HG03439 (cell line): ENCODE results near the gene IGFBP2.

Source experiments
- ATAC-seq: cut with Tn5 transposase; IDR thresholded peaks from one replicate; pipeline ENCODE4 v1.9.1; 2021; ENCODE audit warnings: mild to moderate bottlenecking, moderate library complexity; ENCODE audit not compliant: unreplicated experiment

Gene IGFBP2

DNA sequence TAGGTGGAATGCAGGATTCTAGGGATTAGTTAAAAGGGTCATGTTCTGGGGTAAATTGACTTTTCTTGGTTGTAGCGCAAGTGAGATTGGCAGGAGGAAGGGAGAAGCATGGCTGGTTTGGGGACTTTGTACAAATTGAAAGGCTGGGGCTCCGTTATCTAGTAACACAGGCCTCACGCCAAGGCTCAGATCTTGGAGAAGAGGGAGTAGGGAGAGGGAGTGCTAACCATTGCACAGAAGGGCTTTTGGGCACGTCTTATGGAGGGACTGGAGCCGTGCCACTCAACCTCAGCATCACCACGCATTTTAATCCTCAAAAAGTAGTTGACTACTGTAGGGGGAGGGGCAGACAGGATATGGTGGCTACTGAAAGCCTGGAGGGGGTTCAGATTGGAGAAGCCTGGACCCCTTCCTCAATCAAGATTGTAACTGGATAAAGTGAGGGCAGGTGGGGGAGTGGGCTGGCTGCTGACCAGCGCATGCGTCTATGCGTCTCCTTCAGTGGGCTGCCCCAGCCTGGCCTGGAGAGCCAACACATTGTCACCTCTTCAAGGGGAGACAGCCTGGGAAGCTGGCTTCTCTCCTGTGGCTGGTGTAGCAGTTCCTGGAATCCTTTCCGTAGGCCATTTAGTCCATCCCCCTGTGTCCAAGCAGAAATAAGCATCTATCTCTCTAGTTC is 47.9 kb downstream of the IGFBP2 start:
- ATAC-seq, result no peak

DNA sequence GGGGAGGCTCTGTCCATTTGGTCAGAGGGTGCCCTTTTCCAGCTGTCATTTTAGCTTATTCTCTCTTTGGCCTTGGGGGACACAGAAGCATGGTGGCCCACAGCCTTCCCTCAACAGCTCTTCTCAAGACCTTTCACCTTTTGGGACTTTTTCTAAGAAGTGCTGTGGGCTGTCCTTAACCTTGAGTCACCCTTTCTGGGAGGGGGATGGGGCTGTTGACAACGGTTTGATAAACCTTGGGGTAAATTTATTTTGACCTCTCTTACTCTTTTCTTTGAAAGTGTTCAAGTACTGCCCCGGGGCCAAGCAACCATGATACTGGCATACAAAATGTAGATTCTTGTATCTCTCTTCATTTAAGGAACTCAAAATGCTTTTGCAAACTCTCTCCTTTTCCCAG is 48.5 kb downstream of the IGFBP2 start:
- no peak for ATAC-seq

DNA sequence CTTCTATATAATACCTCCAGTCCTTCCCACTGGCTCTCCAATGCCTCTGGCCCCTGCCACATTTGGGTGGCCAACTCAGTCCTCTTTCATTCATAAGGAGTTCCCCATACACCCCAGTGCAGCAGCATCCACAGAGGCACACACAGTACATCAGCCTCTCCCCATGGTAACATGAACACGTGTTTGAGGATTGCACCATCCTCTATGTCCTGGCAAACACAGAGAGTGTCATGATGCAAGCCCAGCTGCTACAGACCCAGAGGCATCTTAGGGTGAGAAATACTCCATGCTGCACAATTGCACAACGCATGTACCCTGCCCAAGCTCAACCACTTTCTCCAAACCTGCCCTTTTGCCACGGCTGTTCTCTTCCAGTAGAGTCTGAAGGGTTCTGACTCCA is 50.6 kb downstream of the IGFBP2 start:
- no peak for ATAC-seq

DNA sequence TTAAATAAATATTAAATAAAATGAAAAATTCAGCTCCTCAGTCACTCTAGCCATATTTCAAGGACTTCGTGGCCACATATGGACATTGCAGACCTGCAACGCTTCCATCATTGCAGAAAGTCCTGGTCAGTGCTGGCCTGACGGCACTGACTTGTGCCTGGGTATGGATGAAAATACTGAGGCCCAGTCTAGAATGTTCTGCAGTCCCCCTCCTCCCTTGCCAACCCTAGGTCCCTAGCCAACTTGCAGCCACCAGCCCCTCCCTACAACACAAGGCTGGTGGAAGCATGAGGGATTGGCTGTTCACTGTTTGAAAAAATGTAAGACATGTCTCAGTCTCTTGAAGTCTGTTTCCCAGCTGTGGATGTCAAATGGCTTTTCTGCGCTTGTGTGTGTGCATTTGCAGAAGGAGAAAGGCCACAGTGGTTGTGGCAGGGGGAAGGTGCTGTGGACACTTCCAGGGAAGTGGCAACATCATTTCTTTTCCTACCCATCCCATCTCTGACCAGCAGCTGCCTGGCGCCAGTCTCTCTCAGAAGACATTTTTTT is 52.2 kb downstream of the IGFBP2 start:
- ATAC-seq, result no peak

DNA sequence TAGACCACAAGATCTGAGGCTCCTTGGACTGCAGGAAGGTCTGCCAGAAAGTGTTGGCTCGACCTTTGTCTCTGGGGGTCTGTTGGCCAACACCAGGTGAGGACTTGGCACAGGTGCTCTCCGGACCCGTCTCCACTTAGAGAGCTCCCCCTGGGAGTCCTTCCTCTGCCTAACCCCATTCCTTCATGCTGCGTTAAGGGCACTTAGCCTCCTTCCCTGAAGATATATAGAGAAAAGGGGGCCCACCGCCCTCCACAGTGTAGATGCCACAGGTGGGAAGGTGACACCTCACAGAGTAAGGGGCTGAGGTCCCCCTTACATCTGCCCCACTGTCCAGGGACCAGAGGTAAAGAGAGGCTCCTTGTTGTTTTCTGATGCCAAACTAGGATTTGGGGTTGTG is 53.9 kb downstream of the IGFBP2 start:
- no peak for ATAC-seq

DNA sequence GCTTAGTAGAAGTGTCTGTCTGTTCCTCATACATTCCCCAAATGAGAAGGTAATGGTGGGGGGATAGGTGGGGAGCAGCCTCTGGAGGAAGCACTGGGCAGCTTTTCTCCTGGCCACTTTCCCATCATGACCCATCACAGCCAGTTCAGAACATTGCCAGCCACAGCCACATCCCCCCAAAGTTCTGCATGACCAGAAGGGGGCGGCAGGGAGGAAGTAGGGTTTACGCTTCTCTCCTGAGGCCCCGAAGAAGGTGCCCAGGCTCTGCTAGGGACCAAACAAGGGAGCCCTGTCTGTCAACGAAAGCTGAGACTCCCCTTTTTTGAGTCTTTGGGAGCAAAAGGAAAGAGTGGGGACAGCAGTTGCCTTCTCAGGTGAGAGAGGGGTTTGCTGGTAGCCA is 54.4 kb downstream of the IGFBP2 start:
- no peak for ATAC-seq

DNA sequence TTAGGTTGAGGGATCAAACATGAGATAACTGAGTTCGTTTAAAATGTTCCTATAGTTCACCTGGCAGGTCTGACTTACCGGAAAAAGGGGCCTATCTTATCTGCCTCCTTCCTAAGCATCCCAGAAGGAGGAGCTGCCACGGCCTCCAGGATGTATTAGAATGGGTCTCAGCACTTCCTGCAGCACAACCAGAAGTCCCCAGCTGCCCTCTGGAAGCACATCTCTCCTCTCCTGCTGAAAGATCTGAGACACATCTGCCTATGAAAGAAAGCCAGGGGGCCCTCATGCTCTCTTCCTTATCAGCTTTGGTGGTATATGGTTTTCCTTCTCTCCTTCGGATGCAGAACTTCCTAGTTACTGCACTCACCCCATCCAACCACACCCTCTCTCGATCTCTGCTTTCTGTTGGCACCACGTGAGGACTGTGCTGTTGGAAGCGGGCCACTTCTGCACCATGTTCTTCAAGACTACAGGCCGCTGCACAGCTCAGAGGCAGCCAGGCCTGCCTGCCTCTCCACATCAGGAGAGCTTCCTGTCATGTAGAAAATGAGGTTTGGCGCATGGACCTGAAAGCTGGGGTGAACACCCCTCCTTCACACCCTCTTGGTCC is 55.6 kb downstream of the IGFBP2 start:
- no peak for ATAC-seq

DNA sequence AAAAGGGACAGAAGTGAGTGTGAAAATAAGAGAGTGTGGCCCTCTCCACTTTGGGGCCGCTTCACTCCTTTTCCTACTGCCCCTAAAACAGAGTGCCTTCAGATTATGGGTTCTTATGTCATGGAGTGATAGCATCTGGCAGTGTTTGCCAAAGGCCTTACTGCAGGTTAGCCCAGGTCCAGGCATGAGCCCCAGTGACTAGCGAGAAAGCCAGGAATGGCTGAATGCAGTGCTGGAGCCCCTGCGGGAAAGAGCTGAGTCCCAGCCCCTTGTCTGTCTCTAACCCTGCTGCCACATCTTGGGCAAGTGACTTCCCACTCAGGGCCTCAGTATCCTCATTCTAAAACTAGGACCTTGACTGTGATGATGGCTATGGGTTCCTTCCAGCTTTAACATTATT is 56.2 kb downstream of the IGFBP2 start:
- no peak for ATAC-seq

DNA sequence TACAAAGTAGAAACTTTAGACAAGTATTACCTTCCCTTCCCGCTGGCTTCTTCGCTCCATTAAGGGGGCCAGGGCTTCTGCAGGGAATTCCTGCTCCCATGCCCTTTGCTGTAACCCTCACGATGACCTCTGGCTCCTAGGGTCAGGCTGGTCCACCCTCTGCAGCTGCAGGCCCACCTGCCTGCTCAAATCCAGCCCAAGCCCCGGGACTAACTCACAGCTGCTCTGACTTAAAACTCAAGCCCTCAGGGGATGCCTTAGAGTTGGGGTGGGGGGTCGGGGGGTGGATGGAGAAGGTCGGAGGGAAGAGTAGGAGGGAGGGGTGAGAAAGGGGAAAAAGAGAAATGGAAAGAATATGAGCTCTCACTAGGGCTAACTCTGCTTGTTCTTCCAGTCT is 57.2 kb downstream of the IGFBP2 start:
- ATAC-seq, result no peak

DNA sequence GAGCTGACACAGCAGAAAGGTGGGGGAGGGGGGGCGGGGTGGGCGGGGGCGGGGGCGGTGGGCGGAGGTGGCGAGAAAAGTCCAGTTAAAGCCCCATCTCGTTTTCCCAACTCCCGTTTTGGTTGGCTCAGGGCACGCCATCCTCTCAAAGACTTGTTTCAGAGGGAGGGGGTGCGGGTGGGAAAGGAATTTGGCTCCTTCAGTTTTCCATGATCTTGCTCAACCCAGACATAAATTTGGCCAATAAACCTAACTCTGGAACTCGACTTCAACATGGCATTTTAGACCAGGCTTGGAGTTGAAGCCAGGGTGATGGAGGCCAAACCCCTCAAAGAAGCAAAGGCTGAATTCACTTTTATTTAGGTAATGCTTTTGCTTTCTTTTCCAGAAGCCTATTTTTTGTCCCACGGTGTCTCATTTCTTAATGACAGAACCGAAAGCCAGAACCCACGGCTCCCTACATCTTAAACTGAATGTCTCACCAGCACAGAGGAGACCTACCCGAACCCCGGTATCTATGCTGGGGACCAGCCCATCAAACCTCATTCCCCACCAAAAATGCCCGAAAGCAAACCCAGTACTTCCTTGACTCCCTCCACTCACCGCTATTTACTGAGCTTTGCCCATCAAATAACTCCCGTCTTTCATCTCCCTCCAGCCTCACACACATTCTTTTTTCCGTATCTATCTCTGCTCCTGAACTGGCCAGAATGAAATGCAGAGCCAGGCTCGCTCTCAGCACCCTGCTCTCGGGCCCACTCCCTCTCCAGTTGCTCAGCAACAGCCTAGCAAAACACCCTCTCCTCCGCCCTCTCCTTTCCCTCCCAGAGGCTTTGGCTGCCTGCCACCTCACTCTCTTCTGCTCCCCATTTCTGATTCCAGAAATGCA is 57.9 kb downstream of the IGFBP2 start:
- no peak for ATAC-seq

DNA sequence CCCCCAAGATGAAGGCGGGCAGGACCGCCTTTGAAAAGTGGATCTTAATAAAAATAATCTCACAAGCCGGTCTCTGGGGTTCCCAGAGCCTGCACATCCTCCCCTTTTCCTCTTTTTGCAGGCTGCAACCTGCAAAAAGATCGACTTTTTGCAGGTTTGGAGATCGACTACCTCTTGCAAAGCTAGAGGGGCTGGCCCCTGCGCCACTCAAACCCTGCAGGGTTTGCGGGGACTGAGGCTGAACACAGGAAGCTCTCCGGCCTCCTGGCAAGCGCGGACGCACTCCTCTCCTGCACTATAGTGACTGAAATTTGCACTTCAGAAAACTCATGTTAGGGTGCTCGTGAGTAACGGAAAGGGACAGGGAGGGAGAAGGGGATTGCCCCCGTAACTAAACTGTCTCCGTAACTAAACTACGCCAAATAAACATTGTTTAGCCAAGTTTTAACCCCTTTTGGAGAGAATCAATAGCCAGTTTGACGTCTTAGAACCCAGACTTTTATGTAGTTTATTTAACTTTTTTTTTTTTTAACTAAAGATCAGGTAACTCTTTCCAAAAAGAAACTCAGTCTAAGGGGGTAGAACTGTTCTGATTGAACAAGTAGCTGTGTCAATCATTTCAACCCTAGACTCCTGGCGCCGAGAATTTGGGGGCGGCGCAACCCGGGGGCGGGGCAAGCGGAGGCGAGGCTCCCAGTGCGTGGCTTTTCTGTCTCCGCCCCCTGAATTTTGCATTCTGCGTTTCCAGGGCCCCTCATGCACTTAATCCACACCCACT is 59.6 kb downstream of the IGFBP2 start:
- peak; percentile 62 for ATAC-seq

DNA sequence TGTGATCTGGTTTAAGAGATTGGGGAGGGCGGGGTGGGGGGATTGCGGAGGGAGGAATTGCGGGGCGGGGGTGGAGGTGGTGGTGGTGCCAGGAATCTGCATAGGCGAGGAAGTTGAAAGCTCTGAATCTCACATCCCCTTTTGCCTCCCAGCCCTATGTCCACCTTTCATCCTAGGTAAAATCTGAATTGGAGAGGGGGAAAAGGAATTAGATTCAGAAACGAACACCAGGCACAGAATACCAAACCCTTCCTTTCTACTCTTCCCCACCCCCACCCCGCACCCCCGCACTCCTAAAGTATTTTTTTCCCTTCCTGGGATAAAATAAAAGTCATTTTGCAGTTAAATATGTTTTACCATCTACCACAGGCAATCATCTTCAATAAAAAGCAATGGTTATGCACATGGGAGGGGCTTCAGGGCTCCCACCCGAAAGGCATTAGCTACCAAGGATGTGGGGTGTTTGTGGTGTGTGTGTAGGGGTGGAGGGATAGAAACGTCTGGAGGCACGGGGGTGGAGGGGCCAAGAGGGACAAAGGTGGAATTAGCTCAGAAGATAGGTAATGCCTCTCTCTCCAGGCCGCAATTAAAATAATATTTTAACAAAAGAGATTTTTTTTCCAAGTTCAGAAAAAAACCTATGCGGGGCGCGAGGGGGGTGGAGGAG is 60.3 kb downstream of the IGFBP2 start:
- no peak for ATAC-seq

DNA sequence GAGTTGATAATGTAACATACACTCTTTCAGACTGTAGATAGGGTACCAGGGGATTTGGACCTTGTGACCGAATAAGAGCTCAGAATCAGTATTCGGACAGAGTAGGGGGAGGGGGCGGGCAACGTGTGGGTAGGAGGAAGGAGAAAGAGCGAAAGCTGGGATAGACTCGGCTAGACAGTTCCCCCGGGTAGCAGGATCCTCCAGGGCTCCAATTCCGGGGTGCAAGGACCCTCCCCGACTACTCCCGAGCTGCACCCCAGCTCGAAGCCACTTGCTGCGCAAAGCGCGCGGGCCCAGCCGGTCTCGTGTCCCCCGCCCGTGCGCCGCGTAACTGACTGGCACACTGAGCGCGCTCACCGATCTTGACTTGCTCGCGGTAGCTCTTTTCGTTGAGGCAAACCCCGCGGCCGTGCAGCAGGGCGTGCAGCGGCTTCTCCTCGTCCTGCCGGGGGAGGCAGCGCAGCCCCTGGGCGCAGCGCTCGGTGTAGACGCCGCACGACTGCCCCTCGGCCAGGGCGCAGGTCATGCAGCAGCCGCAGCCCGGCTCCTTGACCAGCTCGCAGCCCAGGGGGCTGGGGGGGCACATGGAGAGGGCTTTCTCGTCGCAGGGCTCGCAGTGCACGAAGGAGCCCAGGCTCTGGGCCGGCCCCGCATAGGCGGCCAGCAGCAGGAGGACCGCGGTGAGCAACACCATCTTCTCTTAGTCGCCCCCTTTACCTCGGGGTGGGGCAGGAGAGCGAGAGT is 61.0 kb downstream of the IGFBP2 start:
- ATAC-seq, result no peak

DNA sequence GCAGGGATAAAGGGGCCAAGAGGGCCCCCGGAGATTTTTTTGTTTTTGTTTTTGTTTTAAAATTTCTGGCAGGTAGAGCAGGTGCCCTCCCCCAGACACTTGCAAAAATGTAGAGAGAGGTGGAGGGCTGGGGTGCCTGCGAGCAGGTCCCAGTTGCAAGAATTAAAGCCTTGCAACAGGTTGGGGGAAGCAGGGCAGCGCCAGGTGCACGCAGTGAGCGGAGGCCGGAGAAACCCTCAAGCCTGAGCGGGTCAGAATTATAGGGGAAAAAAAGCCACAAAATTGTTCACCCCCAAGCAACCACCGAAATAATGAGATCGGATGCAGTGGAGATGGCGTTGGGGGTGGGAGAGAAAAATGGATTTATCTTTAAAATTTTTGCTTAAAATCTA is 61.6 kb downstream of the IGFBP2 start:
- no peak for ATAC-seq

DNA sequence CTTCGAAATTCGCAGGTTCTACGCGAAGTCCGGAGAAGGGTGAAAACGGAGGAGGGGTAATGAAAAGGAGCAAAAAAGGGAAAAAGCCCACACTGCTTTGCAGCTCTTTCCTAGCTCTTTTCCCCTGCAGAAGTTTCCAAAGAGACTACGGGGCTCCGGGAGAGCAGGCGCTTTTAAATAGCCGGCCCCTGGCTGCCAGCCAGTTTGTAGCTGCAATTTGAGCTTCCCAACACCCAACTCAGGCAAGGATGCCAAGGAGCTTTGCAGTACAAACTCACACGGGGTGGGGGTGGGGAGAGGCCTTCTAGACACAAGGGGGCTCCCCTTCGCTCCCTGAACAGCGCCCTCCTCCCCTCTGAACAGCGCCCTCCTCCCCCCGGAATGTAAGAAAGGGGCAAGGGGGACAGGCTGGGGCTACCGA is 62.2 kb downstream of the IGFBP2 start, which contains the start of gene IGFBP5:
IGFBP5 (minus strand) TSS at position 149 of the 421 bp plus-strand sequence. CDS start 774 bp downstream, outside the sequence.
- ATAC-seq, result no peak

DNA sequence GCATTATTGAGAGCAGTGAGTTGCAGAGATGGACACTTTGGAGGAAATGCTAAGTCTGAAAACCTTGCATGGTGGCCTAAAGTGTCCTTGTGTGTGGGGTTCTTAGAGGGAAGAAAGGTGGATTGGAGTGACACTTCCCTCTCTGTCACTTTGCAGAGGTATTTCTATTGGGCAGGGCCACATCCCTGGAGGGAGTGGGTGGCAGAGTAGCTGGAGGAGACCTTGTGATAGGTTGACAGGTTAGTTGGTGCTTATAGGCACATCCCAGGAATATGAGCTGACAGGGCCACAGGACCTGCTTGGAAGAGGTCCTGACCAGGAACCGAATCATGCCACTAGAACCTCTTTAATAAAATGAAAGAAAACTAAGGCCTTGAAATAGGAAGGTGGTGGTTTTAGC is 63.1 kb downstream of the IGFBP2 start:
- ATAC-seq, result no peak

DNA sequence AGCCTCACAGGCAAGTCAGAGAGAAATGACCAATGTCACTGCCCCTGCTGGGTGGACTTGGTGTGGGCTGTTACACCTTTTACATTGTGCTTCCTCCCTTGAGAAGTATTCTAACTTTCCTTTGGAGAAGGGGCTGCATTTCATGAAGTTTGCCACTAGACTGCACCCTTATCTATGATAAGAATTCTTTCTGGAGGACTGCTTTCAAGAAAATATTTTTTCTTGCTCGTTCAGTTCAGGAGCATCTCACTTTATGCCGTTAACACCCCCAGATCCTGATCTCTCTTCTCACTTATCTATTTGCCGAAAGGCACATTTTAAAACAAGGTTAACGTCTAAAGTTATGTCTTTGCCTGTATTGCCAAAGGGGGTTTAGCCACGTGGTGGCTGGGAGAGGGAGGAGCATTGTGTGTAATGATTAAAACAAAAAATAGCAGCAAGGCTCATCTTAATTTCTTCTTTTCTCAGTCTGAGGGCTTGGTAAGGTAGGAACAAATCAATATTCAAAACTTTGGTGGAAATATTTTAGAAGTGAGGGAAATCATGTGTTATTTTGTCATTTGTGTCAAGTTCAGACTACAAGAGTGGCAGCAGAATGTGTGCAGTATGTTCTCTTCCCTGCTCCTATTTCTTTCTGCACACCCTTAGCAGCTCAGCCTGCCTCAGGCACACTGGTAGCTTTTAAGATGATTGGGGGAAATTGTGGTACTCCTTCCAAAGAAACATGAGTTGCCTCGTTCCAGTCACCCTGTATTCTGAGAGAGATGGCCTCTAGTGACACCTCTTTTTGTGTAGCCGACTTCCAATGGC is 63.7 kb downstream of the IGFBP2 start:
- no peak for ATAC-seq

DNA sequence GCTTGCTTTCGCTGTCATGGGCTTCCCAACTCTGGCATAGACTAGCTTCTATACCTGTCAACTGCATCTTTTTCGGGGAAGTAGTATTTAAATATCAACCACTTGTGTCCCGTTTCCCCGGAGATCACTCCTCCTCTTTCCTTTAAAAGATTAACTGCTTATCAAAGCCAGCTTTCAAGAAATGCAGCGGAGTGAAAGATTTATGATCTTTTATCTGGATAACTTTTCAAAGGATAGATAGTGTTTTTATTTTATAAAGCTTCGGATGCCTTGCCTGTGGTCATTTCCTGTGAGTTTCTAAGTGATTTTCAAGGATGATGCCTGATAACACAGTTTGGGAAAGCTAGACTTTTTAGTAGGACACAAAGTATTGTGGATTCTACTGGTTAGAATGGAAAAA is 65.1 kb downstream of the IGFBP2 start:
- no peak for ATAC-seq

DNA sequence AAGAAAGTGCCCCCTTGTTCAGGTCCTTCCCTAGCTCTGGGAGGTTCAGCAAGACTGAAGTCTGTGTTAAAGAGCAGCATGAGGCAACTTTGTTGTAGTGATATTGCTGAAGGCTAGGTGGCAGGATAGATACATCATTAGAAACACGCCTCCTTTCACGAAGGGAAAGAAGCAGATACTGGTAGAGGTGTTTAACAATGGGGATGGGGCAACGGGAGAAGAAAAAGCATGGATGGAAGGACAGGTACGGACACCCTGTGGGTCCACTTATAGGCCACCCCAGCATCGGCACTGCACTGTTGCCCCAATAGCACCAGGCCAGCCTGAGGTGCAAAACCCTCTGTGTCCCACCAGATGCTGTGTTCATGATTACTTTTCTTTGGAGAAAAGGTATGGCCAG is 65.7 kb downstream of the IGFBP2 start:
- no peak for ATAC-seq
